HepG2 (cell line): ENCODE results near the gene LIN7A. TPM values are rescaled to one million over a fixed set of nuclear protein-coding genes. Genes with fewer than 3 reads are reported as not detected.

Experiments
- ARID3A ChIP-seq: IDR thresholded peaks from 2 replicates; pipeline ENCODE4 v1.6.1; 2012; ENCODE audit warnings: low read depth, low read length, improper control_type of control experiment
- DPF2 ChIP-seq: sonication (generic); formaldehyde crosslinking; IDR thresholded peaks from 2 replicates; pipeline ENCODE4 v1.4.0; 2020; ENCODE audit warnings: mild to moderate bottlenecking, low read depth, missing genetic modification reagents, borderline replicate concordance
- FOXP4 ChIP-seq: sonication (generic); formaldehyde crosslinking; IDR thresholded peaks from 2 replicates; pipeline ENCODE4 v1.4.0; 2020; ENCODE audit warnings: missing genetic modification reagents
- GFI1 ChIP-seq: sonication (generic); formaldehyde crosslinking; IDR thresholded peaks from 2 replicates; pipeline ENCODE4 v1.5.0; 2020; ENCODE audit warnings: missing genetic modification reagents, mild to moderate bottlenecking, borderline replicate concordance
- HNF1A ChIP-seq, 2 experiments: sonication (generic) in 1 of 2; formaldehyde crosslinking in 1 of 2; IDR thresholded peaks; 2 replicates each; pipeline versions ENCODE4 v1.4.0 to v1.6.1; 2016 to 2020; ENCODE audit warnings: borderline replicate concordance in 1 of 2, low read depth in 1 of 2, mild to moderate bottlenecking in 1 of 2, missing genetic modification reagents in 1 of 2
- ZNF432 ChIP-seq: sonication (generic); formaldehyde crosslinking; IDR thresholded peaks from 2 replicates; pipeline ENCODE4 v1.5.0; 2020; ENCODE audit warnings: missing genetic modification reagents, mild to moderate bottlenecking, borderline replicate concordance
- ZNF704 ChIP-seq: sonication (generic); formaldehyde crosslinking; IDR thresholded peaks from 2 replicates; pipeline ENCODE4 v1.8.1; 2023; ENCODE audit warnings: mild to moderate bottlenecking, inconsistent platforms, moderate library complexity, missing genetic modification reagents, borderline replicate concordance
- polyA plus RNA-seq, 8 experiments: library from polyadenylated mRNA; depleted of rRNA in 3 of 8; stranded (reverse) in 7 of 8; unstranded in 1 of 8; fragments of >200 nt; fragmentation: Illumina TruSeq in 4 of 8; extraction: Trizol in 4 of 8; gene quantifications; 2 replicates each; pipeline versions ENCODE4 v1.2.1 to v1.2.3, GENCODE V29; 2011 to 2016; ENCODE audit warnings: low read depth in 4 of 8, missing spikeins in 1 of 8, mixed read lengths in 1 of 8; ENCODE audit not compliant: insufficient read depth in 1 of 8
- total RNA-seq, 5 experiments: library from RNA; depleted of rRNA; stranded (reverse); fragments of >200 nt; fragmentation: Illumina TruSeq; extraction: Trizol; gene quantifications; 2 replicates each; pipeline ENCODE4 v1.2.3, GENCODE V29; 2016; ENCODE audit warnings: low read depth in 1 of 5

Gene LIN7A
- total and polyA plus RNA-seq, 2 of the 13 experiments (the other 11 are each of a cell fraction or from before 2014, with no cell fraction given) = 18.5 to 19.2 TPM

GRCh38 chr12:80938397-80938796 is 663 bp upstream of the LIN7A start (continued):
- TF ChIP-seq ARID3A = peak; percentile 67
- TF ChIP-seq ZNF704 = no peak
- TF ChIP-seq GFI1 (CRISPR knock-in tag) = peak; percentile 51; the same call in 1 of the 2 replicates
- peak; percentile 62 for TF ChIP-seq FOXP4 (CRISPR knock-in tag)
- TF ChIP-seq HNF1A (IDR thresholded peaks at IDR 0.05; ENCODE audit: low read depth) = peak; percentile 53
- peak; percentile 22; the same call in 1 of the 2 replicates for TF ChIP-seq HNF1A (CRISPR knock-in tag; IDR thresholded peaks at IDR 0.05; ENCODE audit: borderline replicate concordance)
- TF ChIP-seq ZNF432 (CRISPR knock-in tag) = no peak
- 0 out of 2 replicates have a peak, but pooled peaks have one; percentile 28 for TF ChIP-seq DPF2 (CRISPR knock-in tag)
